Measurements from ENCODE around the gene TIMP2.
"Not testable (repeated sequence)": the region's sequence is repeated elsewhere in the genome, so short reads cannot be mapped to it uniquely, and the experiment has no call there.

TIMP2 gene

DNA sequence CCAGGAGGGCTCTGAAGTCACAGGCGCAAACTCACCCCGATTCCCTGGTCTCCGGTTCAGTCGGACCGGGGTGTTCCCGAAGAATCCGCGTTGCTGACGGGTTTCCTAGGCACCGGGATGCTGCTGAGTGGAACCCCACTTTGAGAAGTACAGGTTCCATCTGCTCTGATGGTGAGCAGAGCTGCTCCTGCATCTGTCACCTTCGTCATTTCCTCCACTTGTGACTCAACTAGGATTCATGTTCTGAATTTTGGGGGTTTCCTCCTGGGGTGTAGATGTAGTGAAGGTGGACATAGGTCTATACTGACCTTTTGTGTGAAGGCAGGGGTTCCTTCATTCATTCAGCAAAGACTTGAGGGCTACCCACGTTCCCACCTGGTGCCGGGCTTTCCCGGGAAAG lies 29.5 kb upstream of the TIMP2 start:
- no peak for DNase-seq

DNA sequence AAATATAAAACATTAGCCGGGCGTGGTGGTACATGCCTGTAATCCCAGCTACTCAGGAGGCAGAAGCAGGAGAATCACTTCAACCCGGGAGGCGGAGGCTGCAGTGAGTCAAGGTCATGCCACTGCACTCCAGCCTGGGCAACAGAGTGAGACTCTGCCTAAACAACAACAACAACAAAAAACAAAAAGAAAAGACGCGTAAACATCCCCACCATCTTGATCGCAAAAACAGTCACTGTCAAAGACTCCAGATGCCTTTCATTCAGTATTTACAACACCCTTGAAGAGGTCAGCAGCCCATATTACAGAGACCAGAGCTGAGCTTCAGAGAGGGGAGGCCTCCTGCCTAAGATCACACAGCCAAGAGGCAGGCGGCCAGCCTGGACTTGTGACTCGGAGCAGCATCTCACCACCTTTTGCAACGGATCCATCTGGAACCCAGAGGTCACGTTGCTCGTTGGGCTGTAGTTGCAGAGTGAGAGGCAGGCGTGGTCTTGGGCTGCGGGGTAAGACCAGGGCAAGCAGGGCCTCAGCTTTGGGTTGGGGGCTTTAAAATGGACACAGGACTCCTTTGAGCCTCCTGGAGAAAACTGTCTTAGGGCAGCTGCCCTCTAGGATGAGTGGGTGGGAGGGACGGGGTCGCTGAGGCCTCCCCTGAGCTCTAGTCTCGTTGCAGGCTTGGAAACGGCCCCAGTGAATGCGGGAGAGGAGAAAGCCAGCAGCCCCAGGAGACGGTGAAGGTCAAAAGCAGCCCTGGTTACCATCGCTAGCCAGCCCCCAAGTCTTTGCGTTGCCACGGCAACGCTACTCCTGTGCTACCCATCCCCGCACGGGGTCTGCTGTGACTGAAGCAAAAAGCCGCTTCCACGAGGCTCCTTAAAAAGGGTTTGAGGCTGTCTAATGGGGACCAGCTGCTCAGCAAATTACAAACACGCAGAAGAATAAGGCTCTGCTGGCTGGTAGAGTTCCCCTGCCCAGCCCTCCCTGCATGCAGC lies 28.5 kb upstream of the TIMP2 start:
- no peak for DNase-seq

GRCh38 chr17:78952706-78953105 lies 27.5 kb upstream of the TIMP2 start:
- DNase-seq = no peak

DNA sequence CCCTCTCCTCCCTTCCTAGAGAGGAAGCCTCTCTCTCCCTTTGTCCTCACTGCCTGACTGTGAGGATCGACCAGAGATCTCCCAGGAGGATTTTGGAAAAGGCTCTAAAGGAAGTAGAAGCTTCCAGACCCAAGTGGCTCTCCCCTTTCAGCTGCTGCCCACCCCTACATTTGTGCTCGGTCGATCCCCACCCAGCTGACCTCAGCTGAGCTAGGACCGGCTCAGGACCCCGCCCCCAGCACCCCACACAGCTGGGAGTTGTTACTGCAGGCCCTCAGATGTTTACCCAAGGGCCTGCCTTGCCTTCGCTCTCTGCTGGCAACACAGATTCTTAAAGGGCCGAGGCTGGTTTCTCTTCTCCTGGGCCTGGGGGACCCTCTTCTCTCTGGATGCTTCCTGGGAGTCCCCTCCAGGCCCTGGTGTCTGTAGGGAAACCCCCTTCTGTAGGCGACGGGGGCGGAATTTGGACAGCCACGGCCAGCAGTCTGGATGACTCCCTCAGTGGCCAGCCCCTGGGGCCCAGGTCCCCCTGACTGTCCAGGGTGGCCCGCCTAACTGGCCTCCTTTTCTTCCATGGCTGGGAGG lies 26.9 kb upstream of the TIMP2 start:
- DNase-seq = no peak

GRCh38 chr17:78950870-78951269 lies 25.7 kb upstream of the TIMP2 start:
- no peak for DNase-seq

DNA sequence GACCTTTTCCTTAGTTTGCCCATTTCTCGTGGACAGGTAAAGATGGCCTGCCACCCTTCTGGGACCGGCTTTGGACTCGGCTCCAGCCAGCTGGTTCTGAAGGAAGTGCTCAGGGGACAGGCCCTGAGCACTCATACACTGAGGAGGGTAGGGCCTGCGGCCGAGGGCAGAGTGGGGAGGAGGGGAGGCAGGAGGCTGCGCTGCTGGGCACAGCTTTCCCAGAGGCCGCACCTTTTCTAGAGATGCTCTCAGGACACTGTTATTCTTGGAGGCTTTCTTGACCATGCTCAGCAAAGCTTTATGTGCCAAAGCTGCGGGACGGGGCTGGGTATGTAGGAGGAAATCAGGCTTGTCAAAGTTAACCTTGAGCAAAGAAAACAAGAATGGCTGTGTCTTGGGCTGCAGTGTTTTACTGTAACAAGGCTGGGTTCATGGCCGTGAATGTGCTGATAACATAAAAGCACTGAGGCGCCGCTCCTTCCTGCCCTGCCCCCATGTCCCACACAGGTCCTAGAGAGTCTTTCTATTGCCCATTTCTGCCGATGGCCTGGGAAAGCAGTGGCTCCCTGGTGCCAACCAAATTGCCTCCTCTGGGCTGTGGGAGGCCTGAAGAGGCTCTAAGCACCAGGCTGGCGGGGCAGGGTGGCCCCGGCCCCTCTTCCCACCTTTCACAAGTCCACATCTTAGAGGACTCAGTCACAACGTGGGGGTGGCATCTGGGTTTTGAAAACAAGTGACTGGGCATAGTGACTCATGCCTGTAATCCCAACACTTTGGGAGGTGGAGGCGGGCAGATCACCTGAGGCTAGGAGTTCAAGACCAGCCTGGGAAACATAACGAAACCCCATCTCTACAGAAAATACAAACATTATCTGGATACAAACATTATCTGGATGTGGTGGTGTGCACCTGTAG lies 22.3 kb upstream of the TIMP2 start:
- DNase-seq = no peak

DNA sequence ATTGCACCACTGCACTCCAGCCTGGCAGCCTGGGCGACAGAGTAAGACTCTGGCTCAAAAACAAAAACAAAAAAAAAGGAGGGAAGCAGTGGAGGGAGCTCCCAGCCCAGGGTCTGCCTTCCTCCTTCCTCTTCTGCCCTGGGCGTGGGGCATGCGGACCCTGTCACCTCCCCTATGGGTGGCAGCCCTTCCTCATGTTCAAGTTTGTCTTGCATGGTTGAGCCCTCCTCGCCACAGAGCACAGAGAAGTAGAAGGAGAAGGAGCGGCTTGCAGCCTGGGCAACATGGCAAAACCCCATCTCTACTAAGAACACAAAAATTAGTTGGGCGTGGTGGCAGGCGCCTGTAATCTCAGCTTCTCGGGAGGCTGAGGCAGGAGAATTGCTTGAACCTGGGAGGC lies 21.4 kb upstream of the TIMP2 start:
- DNase-seq = no peak

DNA sequence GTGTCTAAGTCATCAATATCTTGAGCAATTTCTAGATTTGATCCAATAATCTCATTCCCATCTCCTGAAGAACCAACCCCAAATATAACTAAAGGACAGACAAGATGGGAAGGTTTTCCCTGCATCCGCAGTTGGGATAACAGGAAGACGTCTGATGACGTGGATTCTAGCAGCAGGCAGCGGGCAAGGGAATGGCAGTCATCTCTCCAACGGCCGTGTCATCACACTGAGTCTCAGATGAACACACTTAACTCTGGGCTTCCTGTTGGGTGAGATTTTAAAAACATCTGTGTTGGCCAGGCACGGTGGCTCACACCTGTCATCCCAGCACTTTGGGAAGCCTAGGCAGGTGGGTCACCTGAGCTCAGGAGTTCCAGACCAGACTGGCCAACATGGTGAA lies 20.9 kb upstream of the TIMP2 start:
- DNase-seq = no peak

GRCh38 chr17:78945455-78945854 lies 20.3 kb upstream of the TIMP2 start:
- not testable (repeated sequence) for DNase-seq

DNA sequence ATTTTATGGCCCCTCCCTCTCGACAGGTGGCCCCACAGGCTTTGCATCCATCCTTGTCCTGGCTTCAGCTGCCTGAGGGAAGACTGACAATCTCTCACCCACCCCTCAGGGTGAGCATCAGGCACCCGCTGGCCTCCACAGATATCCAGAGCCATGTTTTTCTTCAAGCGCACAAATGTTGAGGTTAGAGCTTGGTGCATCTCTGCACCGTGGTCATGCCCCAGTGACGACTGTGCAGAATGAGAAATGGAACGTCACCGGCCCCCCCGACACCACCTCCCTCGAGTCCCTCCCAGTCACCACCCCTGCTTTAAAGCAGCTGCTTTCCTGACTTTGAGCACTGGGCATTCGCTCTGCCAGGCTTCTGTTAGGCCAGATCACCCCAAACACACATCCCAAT lies 19.8 kb upstream of the TIMP2 start:
- no peak for DNase-seq

DNA sequence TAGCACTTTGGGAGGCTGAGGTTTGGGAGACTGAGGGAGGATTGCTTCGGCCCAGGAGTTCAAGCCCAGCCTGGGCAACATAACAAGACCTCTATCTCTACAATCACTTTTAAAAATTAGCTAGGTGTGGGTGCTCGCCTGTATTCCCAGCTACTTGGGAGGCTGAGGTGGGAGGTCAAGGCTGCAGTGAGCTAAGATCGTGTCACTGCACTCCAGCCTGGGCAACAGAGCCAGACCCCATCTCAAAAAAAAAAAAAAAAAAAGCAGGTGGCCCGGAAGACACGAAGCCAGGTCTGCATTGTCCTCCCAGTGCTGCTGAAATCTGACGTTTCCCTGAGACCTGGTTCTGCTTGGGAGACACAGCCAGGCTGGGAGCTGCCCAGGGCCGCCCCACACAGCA lies 18.8 kb upstream of the TIMP2 start:
- no peak for DNase-seq

GRCh38 chr17:78940708-78941107 lies 15.5 kb upstream of the TIMP2 start:
- no peak for DNase-seq

DNA sequence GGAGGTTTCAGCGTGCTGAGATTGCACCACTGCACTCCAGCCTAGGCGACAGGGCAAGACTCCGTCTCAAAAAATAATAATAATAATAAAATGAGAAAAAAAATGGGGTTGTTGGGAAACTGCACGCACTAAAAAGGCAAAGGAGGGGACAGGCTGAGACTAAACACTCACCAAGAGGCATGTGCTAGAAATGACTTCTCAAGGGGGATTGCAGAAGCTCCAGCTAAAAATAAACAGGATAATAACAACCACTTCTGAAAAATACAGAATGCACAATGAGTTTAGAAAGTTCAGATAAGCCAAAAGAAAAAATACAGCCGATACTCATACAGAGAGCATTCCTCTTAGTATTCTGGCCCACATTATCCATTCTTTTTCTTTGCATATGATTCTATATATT lies 15.1 kb upstream of the TIMP2 start:
- DNase-seq = no peak

DNA sequence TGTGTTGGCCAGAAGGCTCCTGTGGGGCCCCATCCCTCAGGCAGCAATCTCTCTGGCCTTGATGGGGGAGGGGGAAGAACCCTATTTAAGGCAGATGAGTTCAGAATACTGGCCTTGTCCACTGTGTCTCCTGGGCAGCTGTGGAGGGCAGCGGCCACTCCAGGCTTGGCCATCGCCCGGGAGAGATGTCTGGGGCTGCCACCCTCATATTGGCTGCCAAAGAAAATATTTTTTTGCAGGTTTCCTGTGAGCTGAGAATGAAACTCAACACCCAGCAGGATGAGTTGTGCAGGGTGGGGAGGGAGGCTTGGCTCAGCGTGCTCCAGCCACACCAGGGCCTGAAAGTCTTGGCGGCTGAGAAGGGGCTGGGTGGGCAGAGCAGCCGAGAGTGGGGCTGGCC lies 14.4 kb upstream of the TIMP2 start:
- no peak for DNase-seq

- no peak for DNase-seq
Measured at GRCh38 chr17:78937561-78937960, 12.4 kb upstream of the TIMP2 start.

- no peak for DNase-seq
Measured at GRCh38 chr17:78935419-78936323, 10.5 kb upstream of the TIMP2 start.

GRCh38 chr17:78934681-78935418 lies 9.7 kb upstream of the TIMP2 start:
- no peak for DNase-seq

- no peak for DNase-seq
Measured at GRCh38 chr17:78933959-78934568, 8.9 kb upstream of the TIMP2 start.

- DNase-seq = peak; percentile 83
Measured at GRCh38 chr17:78933025-78933958, 8.1 kb upstream of the TIMP2 start.

Data from 8988T (cell line).